CD4-positive, alpha-beta T cell treated with Interleukin-21 for 1 hour (primary cell): Measurements from ENCODE around the gene TCF7L1.

ENCODE experiments used
- DNase-seq: peaks from one replicate; pipeline ENCODE4 v3.0.0-alpha.2; 2020

Gene TCF7L1

DNA sequence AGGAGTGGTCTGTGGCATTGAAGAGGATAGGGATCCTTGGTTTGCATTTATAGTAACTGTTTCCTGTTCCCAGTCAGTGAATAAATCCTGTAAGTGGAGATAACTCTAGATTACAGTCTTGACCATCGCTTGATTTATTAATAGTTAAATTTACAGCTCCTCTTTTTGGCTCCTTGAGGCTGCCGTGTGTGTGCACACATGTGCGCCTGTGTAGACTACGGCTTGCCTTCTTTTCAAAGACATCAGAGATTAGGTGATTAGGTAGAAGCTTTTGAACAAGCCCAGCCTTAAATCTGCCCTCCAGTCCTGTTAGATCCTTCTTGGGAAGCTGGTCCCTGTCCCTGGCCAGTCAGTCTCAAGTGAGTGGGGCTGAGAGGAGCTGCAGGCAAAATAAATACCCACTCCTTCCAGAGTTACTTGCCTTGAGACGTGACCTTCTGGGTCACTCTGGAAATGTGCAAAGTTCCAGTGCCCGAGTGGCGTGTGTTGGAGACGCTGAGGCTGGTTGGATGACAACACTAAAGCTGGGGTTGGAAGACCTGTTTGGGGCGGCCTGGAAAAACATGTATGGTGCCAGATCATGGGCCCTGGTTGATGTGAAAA, 32.0 kb downstream of the TCF7L1 start:
- DNase-seq: no peak

DNA sequence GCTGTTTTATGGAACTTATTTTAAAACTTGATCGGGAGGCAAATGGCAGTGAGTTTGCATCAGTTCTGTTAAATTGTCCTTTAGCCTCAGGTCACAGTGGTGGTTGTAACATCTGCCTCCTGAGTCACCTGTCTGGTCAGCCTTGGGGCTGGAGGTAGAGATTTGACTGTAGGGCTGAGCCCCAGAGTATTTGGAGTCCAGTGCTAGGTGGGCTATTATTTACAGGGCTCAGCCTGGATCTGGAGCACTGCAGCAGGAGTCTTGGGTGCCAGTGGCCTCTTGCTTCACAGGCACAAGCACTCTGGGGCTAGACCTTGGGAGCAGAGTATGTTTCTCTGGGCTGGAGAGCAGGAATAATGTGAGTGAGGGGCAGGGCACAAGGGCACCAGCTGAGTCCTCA, 32.8 kb downstream of the TCF7L1 start:
- no peak for DNase-seq

GRCh38 chr2:85167479-85167878, 34.3 kb downstream of the TCF7L1 start:
- no peak for DNase-seq

- no peak for DNase-seq
Observed at GRCh38 chr2:85168942-85169341, 35.8 kb downstream of the TCF7L1 start.

DNA sequence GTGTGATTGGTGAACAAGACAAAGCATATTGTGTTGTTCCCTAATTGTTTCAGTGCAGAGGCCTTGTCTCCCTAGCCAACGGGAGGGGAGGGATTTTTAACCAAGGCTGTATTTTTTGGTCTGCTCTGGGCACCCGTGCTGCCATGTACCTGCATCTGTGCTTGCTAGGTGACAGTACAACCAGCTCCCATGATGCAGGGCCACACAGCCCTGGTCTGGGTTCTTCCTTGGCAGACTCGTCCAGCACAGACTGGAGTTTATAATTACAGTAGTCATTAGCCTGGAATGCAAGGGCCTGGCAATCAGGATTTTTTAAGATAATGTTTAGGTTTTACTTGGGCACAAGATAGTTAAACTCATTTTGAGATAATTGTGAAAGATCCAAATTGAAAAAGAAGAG, 36.4 kb downstream of the TCF7L1 start:
- DNase-seq: no peak

- no peak for DNase-seq
Observed at GRCh38 chr2:85170938-85171475, 37.8 kb downstream of the TCF7L1 start.

DNA sequence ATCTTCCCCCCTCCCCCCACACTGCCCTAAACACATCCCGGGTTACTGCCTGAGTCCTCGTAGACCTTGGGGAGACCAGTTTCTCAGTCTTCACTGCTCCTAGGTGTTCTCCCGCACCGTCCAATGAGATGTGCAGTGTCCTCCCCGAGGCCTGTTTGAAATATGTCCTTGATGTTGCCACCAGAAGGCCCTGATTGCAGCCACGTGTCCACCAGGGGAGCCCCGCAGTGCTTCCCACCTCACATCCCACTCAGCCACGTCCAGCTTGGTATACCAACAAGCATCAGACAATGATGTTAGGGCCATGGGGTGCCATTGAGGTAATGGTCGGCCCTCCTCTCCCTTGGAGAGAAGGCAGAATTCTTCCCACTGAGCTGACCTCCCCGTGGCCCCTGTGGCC, 38.7 kb downstream of the TCF7L1 start:
- no peak for DNase-seq

- DNase-seq: no peak
Observed at GRCh38 chr2:85173909-85174308, 40.7 kb downstream of the TCF7L1 start.

- DNase-seq: no peak
Observed at GRCh38 chr2:85174943-85175342, 41.8 kb downstream of the TCF7L1 start.

DNA sequence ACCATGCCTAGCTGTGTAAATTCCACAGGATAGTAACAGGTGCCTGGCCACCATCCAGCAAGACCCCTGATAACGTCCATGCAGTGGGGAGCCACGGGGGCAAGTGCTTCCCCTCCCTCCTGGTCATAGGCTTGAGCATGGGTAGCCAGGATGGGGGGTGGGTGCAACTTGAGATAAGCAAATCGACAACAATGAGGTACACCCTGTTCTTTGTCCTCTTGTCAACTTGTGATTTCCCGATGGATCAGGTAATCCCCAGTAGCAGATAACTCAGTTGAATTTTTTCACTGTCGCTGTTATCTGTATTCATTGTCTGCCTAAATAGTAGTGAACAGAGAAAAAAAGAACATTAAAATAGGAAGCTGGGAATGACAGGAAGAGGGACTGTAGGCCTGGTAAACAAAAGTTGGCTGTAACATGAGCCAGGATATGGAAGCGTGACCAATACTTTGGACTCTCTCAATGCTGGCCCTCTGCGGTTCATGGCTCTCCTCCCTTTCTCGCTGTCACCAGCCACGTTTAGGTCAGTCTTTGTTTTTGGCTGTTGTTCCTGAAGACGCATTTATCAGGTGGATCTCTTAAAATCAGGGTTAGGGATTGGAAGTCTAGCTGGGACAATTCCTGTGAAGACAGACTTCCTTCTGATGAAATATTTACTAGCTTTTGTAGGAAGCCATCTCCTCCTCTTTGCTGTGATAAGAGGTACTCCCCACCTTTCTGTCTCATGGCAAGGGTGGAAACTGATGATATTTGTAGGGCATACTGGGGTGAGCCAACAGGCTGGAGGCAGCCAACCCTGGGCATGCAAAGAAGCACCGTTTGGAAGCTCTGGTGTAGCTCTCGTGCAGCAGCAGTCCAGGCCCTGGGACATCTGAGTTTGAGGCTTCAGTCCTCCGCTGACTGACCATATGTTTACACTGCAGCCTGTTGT, 42.4 kb downstream of the TCF7L1 start:
- no peak for DNase-seq

DNA sequence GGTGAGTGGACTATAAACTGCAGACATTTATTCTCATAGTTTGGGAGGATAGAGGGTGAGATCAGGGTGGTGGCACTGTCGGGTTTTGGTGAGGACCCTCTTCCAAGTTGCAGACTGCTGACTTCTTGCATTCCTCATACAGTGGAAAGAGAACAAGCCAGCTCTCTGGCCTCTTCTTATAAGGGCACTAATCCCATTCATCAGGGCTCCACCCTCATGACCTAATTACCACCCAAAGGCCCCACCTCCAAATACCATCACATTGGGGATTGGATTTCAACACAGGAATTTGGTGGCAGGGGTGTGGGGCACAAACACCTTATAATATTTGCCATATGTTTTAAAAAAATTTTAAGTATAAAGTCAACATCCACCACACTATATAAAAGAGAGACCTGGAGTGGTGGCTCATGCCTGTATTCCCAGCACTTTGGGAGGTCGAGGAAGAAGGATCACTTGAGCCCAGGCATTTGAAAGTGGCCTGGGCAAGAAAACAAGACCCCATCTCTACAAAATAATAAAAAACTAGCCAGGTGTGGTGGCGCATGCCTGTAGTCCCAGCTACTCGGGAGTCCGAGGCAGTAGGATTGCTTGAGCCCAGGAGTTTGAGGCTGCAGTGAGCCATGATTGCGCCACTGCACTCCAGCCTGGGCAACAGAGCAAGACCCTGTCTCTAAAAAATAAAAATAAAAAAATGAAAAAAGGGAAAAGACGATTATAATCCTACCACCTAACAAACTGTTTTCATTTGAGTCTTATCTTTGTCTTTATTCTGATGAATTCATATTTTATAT, 44.0 kb downstream of the TCF7L1 start:
- no peak for DNase-seq

- no peak for DNase-seq
Observed at GRCh38 chr2:85178154-85178553, 45.0 kb downstream of the TCF7L1 start.

- DNase-seq: no peak
Observed at GRCh38 chr2:85178980-85179411, 45.8 kb downstream of the TCF7L1 start.

GRCh38 chr2:85179541-85179940, 46.3 kb downstream of the TCF7L1 start:
- no peak for DNase-seq

GRCh38 chr2:85180322-85181133, 47.3 kb downstream of the TCF7L1 start:
- DNase-seq: no peak

DNA sequence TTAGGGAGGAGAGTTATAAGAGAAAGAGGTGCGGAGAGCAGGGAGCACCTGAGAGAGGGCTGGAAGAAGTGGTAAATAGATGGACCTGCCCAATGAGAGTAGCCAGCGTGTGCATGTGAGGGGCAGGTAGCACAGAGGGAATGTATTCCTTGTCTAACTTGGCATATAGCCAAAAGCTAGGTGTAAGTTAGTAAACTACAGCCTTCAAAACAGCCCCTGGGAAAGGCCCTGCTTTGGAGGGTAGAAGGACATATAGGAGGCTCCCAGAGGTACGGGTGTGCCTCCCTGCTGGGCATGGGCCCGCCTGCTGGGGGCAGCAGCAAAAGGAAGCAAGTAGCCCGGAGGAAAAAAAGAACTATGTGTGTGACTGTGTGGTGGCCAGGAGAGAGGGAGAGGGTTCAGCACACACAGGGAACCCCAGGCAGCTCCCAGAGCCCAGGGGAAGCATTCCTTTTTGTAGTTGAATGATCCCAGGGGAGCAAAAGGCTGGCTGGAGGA, 48.0 kb downstream of the TCF7L1 start:
- DNase-seq: no peak

DNA sequence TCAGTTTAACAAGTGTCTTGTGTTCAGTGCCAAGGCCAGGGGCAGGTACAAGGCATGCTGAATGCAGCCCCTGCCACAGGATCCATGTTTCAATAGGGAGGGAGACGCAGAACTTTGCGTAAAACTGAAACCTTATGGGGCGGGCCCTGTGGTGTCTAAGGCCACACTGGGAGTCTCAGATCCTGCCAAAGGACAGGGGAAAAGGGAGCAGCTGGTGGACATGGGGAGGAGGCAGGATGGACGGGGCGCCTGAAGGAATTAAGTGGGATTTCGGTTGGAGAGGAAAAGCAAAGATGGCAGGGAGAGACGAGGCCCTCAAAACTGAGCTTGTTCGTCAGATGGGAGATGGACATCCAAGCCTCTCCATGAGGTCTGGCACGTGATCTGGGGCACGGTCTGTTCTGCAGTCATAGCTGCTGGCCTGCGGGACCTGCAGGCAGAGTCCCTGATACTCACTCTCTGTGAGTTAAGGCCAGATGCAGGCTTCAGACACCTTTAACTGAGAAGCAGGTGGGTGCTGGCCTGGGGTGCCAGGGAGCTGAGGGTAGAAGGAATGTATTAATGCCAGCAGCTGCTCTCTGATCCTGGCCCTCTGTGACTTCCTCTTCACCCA, 48.8 kb downstream of the TCF7L1 start:
- DNase-seq: no peak

DNA sequence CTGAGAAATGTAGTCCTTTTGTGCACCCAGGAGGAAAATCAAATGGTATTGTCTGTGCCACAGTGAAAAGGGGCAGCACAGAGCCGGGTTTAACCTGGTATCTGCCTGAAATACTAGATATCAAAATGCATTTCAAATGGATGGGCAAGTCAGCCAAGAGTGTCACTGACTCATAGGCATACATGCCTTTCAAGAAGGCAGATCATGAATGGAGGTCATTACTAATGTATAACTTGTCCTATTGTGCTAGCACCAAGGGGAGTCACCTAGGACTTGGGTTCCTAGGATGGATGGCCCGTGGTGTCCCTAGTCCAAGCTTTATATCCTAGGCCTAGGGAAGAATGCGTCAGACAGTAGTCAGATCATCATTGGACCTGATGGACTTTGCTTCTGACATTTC, 49.9 kb downstream of the TCF7L1 start:
- DNase-seq: no peak

DNA sequence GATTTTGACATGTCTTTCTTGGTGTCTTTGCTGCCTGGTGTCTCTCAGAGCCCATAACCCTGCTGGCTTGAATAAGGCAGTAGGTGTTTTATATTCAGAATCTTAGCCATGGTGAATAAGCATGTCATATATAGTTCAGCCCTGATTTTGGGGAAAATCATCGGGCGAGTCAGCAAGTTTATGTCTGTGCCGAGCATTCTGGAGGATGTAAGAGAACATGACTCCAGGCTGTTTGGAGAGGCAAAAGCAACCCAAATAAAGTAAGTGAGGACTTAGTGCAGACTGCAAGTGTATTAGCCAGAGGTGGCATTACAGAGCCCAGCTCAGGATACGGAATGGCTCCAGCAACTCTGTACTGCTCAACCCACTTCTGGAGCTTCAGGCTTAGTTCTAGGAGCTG, 50.3 kb downstream of the TCF7L1 start:
- no peak for DNase-seq

GRCh38 chr2:85184231-85184630, 51.0 kb downstream of the TCF7L1 start:
- DNase-seq: no peak

- DNase-seq: no peak
Observed at GRCh38 chr2:85184990-85185389, 51.8 kb downstream of the TCF7L1 start.

DNA sequence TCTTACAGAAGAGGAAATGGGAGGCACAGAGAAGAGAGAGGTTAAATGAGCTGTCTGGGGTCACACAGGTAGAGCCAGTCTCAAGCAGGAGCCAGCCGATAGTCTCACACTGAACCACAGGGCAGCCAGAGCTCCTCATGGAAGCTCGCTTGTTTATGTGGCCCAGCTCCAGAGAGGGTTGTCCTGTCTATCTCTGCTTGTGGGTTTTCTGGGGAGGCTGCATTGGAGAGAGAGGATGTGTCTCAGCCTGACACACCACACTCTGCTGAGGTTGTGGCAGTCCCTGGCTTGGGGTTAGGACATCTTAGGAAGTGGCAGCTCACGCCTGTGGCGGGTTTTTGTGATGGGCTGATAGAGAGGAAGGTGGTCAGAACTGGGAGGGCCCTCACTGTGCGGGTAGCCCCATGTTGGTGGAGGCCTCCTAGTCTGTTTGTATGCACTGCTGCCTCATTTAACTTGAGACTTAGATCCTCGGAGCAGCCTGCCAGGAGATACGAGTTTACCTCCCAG, 52.3 kb downstream of the TCF7L1 start:
- DNase-seq: no peak
